Frontal cortex (tissue), 4 donors: ENCODE data around the gene SEC23A. TPM values are rescaled to one million over a fixed set of nuclear protein-coding genes. Genes with fewer than 3 reads are reported as not detected.

Experiments used
- DNase-seq, 2 donors: peaks; one replicate each; pipeline ENCODE4 v3.0.0; 2012; ENCODE audit warnings: low spot score in 2 of 2
- FAIRE-seq: peaks from 2 replicates; lab custom pipeline; 2012; peaks lifted over from hg19 to GRCh38; lab: Jason Lieb, UNC
- small RNA-seq: library from RNA; depleted of rRNA; stranded (forward); fragments of <200 nt; gene quantifications from one replicate; pipeline ENCODE3, GENCODE V24; 2014
- total RNA-seq: library from RNA; depleted of rRNA; stranded (reverse); fragments of >200 nt; gene quantifications from one replicate; pipeline ENCODE4 v1.2.3, GENCODE V29; 2014
- donor health status: control.
- donor health status: control.
- donor health status: control.

SEC23A gene
- total RNA-seq, 1 donor from 2014 or later: 182 TPM

DNA sequence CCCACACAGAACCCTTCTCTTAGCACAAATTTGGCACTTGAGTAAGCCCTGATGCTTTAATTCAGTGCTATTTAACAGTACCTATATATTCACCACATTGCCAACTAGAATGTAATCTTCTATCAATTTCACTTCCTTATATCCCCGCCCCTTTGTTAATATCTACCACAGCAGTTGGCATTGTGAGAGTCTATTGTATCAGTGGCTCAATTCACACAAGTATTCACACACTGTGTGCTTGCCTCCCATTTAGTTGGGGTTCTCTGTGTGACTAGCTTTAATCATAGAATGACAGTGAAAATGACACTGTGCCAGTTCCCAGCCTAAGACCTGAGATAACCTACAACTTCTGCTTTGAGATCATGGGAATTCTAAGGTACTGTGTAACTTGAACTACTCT lies 103.1 kb downstream of the SEC23A start:
- DNase-seq (no peak), FAIRE-seq (no peak)

- no peak for DNase-seq
- no peak for FAIRE-seq
Observed at GRCh38 chr14:38994731-38995130, 108.3 kb downstream of the SEC23A start.

- DNase-seq (no peak), FAIRE-seq (no peak)
Observed at GRCh38 chr14:38993981-38994380, 109.1 kb downstream of the SEC23A start.

DNA sequence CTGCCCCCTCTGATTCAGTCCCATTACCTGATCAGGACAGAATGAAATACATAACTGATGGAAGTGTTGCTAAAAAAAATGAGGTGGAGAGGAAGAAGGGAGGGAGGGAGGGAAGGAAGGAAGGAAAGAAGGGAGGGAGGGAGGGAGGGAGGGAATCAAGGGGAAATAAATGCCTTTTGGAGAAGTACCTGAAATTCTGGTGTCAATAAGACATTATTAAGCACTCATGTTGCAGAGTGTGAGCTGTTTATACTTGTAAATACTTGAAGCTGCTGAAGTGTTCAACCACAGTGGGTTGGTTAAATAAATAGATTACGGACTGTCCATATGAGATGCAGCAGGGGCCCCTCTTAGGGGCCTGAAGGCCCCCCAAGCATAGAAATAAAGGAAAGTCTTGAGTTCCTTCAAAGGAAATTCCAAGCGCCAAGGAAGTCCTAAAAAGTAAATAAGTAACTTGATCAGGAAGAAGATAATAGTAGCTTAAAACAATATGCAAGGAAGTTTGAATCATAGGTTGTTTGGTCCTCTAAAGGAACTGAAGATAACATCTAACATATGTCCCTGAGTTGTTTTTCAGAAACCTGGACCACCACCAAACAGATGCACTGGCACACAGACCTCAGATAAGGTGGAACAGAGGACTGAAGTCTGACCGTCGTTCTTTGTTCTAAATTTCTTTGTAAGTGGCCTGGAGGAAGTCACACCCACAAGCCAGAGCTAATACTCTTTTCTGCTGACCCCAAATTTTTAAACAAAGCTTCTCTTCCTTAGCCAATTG lies 110.8 kb downstream of the SEC23A start:
- DNase-seq (no peak), FAIRE-seq (no peak)

GRCh38 chr14:38991299-38991698 lies 111.7 kb downstream of the SEC23A start:
- DNase-seq: no peak
- no peak for FAIRE-seq

DNA sequence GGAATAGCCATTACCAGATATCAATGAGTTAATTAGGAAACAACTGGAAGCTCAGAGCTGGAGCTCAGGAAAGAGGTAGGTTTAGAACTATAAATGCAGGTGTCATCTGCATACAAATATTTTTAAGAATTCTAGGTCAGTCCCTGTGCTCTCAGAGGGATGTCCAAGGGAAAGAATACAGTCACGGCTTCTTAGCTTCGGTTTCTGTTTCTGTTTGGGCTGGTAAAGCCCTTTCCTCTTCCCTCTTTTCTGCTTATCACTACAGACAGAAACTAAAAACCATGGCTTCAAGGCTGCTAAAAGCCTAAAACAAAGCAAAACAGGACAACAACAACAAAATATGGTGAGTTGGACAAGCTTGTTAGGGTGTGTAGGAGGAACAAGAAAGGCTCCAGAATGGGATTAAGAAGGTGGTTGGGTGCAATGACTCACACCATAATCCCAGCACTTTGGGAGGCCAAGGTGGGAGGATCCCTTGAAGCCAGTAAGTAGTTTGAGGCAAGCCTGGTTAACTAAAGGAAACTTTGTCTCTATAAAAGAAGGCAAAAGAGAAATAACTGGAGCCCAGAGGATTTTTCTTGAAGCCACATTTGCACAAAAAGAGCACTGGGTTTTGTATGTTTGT lies 113.0 kb downstream of the SEC23A start:
- no peak for DNase-seq

DNA sequence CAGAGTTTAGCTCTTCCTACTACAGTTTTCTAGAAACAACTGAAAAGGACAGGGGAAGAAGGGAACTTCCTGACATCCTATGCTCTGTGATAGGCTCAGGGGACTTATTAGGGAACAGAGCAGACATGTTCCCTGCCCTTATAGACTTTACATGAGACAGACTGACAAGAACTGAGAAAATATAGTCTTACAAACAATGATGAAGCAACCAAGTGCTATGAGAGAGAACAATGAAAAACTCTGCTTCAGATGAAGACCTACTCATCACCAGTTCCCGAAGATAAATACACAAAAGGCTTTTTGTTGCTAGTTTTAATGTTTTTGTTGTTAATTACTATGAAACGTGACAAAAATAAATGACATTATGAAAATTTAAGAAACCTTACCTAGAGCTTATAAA lies 115.3 kb downstream of the SEC23A start:
- DNase-seq (no peak), FAIRE-seq (peak; percentile 73)

More for the DNA sequence above, 113.0 kb downstream of the SEC23A start:
- FAIRE-seq: no peak

DNA sequence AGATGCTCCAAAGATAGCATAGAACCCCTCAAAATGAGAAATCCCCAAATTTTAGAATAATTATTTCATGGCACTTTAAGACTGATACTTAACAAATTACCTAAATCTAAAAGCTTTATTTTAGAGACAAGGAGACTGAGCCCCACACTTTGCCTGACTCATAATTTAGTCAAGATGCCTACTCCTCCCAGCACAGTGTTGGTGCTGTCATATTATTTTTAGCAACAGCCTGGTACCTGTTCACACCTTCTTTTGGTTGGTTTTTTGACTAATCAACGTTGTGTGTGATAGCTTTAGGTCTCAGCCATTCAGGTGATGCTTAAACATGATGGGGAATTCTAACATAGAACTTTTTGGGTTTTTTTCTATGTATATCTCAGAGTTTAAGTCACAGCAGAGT lies 120.2 kb downstream of the SEC23A start:
- DNase-seq: no peak
- no peak for FAIRE-seq

- DNase-seq (no peak), FAIRE-seq (no peak)
Observed at GRCh38 chr14:38982278-38982677, 120.8 kb downstream of the SEC23A start.

Small RNA genes within 50 kb of the gene (small RNA-seq; reads per million reads assigned to genes)
- gene AL109628.1: not detected
- not detected for gene RF00019

Other genes with a start within 250 kb of the SEC23A start
- 62.0 TPM for gene GEMIN2, start 11.1 kb upstream of the SEC23A start, total RNA-seq
- 102 TPM for gene TRAPPC6B, start 67.1 kb upstream of the SEC23A start, total RNA-seq
- gene PNN, start 72.0 kb upstream of the SEC23A start, total RNA-seq: 39.1 TPM
- 24.5 TPM for gene MIA2, start 130.7 kb upstream of the SEC23A start, total RNA-seq